Fibroblast of skin of left quadriceps (primary cell): Measurements from ENCODE around the gene RHBDF1.
A peak's percentile ranks its signal among the peaks of the same experiment; 100 is the strongest.
"Not testable (repeated sequence)": the region's sequence is repeated elsewhere in the genome, so short reads cannot be mapped to it uniquely, and the experiment has no call there.

Source experiments
- DNase-seq, 2 experiments: peaks; one replicate each; pipeline ENCODE4 v3.0.0-alpha.2; 2013; ENCODE audit warnings: low read depth in 2 of 2

Gene RHBDF1

DNA sequence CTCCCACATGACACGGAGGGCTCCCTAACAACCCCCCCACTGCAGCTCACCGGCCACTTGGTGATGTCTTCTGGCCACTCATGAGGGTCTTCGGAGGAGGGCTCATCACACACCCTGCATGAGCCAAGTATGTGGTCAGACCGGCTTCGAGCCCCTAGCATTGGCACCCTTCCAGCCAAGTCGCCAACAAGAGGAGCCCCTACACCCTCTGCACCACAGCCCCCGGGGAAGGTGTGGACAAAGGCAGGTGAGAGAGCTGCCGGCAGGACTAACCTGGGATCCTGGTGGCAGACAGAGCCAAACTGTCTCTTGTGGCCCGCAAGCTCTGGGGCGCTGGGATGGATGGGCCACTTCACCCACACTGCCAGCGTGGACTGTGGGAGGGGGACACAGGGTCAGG is 12.3 kb downstream of the RHBDF1 start:
- no peak for DNase-seq

DNA sequence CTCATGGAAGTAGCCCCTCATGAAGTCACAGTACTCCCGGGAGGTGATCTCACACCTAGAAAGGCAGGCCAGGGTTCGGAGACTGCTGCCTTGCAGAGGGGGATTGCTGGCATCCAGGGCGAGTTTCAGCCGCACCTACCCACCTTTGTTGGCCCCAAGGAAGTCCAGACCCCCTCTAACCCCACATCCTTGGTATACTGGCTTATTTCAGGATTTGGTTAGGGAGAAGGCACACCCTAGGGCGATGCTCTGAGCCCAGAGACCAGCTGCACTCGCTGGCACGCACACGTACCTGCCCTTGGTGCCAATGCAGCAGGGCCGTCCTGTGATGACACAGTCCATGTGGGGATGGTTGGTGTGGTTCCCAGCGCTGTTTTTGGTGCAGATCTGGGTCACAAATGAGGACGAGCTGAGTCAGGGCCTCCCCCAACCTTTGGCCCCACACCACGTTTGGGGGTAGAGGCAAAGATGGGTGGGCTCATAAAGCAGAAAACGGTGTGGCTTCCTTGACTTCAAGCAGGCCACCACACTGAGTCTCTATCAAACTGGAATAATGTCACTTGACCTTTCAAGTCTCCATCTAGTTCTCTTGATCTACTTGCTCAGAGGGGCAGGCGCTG is 12.9 kb downstream of the RHBDF1 start:
- no peak for DNase-seq

DNA sequence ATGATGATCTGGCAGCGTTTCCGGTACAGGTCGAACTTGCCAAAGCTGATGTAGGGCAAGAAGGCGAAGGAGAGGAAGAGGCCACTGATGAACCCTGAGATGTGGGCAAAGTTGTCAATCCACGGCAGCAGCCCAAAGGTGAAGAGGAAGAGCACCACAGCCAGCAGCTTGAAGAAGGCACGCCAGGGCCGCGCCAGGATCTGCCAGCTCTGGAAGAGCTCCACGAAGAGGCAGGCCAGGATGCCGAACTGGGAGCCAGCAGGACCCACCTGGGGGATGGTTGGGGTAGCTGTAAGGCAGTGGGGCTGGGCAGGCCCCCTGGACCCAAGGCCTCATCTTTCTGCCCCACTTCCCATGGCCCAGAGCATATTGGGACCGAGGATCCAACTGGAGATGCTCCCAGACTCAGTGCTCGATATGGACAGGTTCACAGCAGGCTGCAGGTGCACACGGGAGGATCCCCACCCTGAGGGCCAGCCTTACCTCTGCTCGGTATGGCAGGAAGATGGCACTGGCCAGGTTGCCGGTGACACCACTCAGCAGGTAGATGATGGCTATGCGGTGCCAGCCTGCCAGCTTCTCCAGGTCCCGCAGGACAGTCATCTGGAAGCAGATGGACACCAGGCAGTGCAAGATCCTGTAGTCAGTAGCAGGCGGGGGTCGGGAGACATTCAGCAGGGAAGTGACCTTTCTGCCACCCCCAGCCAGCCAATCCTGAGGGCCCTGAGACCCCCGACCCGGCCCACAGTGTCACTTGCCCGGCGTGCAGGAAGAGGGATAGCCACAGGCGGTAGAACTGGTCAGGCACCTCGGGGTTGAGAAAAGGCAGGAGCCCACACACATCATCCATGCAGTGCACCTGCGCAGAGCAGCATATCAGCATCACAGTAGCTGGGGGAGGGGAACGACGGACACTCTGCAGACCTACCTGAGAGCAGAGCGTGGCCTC is 13.7 kb downstream of the RHBDF1 start:
- no peak for DNase-seq

DNA sequence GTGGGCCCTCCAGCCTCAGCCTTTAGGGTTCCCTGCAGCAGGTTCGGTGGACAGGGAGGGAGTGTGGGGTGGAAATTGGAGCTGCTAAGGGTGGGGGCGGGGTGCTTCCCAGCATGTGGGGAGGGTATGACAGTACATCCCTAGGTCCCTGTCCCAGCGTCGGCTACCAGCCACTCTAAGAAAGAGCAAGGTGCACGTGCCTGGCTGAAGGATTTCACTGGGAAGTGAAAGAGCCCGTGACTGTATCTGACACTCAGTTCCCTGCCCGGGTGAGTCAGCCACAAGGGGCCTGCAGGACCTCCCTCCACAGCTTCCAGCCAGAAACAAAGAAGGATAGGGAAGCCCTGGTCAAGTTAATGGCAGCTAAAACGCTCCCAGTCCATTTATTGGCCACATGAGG is 14.7 kb downstream of the RHBDF1 start:
- DNase-seq: no peak

DNA sequence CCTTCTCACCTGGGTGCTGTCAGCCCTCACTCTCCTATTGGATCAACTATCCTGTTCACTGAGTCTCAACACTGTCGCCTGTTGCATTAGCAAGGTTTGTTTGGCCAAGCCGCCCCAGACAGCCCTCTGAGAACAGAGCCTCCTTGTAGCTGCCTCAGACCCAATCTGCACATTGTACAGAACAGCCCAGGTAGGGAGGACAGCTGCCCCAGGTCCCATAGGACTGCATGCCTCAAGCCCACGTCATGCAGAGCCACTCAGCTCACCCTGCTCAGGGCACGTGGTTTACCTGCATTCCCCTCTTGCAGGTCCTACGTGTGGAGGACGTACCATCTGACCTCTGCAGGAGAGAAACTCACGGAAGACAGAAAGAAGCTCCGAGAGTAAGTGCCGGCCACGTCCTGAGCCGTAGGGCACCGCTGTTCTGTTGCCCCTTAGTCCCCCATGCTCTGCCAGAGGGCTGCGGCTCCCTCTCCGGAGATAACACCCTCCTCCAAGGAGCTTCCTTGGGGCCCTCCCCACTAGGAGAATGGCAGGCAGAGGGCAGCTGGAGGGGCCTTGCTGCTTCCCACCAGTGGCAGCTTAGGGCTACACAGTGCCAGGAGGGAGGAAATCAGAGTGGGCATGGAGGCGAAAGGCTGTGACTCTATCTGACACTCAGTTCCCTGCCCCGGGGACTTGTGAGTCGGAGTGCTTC is 16.1 kb downstream of the RHBDF1 start:
- DNase-seq: no peak

DNA sequence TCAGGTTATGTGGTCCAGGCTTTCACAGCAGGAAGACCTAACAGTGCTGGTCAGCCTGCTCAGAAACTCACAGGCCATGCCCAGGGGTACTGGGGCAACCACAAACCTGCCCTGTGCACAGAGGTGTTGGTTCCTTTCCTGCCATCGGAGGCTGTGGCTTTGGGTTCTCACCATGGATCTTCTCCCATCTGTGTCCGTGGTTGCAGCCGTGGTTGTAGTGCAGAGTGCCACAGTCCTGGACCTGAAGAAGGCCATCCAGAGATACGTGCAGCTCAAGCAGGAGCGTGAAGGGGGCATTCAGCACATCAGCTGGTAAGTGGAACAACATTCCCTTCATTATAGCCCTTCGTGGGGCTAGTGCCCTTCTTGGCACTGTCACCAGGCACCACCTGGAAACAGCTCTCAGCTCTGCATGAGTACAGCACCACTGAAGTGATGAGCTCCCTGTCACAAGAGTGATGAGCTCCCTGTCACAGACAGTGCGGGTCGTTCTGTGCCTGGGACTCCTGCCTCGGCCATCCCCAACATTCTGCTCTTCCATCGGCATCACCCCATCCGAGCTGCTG is 16.8 kb downstream of the RHBDF1 start:
- no peak for DNase-seq

DNA sequence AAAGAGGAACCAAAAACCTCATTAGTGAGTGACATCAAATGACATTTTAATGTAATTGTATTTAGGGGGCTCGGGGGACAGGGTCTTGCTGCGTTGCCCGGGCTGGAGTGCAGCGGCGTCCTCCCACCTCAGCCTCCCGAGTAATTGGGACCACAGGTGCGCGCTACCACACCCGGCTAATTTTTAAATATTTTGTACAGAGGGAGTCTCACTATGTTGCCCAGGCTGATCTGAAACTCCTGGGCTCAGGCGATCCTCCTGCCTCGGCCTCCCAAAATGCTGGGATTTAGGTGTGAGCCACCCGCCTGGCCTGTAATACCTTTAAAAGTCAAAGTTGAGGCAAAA is 18.2 kb downstream of the RHBDF1 start:
- no peak for DNase-seq

DNA sequence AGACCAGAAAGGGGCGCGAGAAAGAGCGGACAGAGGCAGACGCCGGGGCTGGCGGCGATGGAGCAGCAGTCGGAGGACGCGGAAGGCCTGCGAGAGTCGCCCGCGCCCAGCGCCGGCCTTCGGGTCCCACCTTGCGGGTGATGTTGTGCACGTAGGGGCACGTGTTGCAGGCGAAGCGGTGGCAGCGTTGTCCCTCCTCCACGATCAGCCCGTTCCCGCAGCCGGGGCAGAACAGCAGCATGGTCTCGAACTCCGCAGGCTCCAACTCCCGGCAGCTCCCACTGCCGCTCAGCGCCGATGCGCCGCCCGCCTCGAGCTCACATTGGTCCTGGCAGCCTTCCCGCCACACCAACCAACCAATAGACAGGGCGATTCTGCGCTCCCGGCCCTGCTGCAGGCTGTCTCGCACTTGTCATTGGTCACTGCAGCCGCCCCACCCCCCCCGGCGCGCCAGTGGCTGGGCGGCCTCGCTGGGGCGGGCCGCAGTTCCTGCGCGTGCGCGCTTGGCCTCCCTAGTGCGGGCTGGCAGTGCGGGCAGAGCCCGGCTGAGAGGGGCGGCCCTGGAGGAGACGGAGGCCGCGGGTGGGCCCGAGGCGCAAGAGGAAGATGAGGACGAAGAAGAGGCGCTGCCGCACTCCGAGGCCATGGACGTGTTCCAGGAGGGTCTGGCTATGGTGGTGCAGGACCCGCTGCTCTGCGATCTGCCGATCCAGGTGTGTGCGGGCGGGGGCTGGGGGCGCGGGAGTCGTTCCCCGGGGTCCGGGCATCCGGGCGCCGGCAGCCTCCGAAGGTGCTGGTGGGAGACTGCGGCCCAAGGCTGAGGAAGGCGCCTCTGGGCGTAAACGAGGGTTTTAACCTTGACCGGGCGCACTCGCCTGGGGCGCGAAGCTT is 18.8 kb downstream of the RHBDF1 start, which contains the start of the genes POLR3K and SNRNP25:
Gene POLR3K, minus strand, starts transcription at position 263 of the 891 bp plus-strand sequence. Its CDS starts 22 bp downstream, at position 241.
Gene SNRNP25, plus strand, starts transcription at position 483 of the 891 bp plus-strand sequence. Its CDS starts 189 bp downstream, at position 672.
- peak; percentile 96 for DNase-seq

DNA sequence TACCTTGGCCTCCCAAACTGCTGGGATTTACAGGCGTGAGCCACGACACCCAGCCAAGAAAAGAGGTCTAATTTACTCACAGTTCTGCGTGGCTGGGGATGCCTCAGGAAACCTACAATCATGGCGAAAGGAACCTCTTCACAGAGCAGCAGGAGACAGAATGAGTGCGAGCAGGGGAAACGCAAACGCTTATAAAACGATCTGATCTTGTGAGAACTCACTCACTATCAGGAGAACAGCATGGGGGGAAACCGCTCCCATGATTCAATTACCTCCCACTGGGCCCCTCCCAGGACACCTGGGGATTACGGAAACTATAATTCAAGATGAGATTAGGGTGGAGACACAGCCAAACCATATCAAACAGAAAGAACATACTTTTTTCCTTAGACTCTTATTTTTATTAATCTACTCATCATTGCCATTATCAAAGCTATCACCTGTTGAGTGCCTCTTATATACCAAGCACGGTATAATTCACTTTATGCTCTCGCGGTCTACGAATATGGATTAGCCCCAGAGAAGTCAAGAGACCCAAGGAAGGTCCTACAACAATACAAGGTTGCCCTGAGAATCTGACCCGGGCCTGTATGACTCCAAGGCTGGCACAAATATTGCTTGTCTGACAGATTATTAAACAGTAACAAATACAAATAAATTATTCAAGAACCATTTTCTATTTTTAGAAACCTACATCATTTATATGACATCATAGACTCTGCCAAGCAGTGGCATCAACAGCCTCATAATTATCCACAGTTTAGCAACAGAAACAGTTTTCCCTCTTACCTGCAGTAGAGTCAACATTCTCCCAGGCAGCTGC is 21.5 kb downstream of the RHBDF1 start:
- no peak for DNase-seq

DNA sequence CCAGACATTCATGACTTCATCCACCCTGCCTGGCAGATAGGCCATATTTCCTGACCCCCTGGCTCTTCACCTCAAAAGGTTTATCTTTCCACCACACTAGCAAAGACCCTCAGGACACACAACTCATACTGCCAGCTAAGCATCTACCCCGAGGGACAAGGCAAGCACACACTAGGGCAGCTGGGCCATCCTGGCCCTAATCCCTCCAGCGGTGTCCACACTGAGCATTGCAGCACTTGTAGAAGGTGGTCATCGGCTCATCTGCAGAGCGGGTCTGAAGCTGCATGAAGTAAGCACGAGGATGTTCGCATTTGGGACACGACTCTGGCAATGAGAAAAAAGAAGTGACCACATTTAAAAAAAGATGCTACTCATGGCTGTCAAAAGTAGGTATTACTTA is 25.2 kb downstream of the RHBDF1 start:
- DNase-seq: no peak

DNA sequence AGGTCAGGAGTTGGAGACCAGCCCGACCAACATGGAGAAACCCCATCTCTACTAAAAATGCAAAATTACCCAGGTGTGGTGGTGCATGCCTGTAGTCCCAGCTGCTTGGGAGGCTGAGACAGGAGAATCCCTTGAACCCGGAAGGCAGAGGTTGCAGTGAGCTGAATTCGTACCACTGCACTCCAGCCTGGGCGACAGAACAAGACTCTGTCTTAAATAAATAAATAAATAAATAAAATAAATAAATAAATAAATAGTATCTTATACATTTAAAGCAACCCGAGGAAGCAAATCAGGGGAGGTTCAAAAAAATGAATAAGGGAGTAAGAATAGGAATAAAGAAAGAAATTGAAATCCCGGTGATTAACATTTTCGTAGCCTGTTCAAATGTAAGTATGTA is 25.9 kb downstream of the RHBDF1 start:
- not testable (repeated sequence) for DNase-seq

DNA sequence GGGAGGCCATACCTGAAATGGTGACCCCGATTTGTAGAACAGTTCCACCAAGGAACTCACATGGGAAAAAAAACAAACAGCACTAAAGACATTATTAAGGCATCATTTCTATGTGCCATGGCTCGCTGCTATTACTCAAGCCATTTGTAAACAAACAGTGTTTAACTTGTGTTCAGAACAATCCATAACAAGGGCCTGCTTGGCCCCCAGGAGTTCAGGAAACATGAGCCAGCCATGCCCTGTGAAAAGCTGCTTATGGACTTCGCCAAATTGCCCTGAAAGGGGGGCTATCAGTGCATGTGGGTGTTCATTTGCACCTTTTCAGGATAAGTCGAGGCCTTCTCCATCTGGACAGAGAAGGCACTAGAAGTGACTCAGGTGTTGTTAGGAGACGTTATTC is 27.0 kb downstream of the RHBDF1 start:
- DNase-seq: no peak

DNA sequence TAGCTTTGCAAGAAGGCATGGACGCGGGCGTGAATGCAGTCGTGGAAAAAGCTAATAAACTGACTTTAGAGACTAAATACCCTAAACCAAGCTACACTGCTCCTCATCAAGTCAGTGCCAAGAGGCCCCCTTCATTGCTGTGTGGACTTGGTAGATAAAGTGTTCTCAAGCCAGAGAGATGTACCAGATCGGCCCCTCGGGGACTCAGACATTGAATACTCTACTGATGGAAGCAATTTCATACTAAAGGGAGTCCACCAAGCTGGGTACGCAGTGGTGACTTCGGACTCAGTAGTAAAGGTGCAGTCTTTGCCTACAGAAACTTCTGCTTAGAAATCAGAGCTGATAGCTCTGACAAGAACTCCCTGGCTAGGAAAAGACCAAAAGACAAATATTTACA is 27.8 kb downstream of the RHBDF1 start:
- no peak for DNase-seq

DNA sequence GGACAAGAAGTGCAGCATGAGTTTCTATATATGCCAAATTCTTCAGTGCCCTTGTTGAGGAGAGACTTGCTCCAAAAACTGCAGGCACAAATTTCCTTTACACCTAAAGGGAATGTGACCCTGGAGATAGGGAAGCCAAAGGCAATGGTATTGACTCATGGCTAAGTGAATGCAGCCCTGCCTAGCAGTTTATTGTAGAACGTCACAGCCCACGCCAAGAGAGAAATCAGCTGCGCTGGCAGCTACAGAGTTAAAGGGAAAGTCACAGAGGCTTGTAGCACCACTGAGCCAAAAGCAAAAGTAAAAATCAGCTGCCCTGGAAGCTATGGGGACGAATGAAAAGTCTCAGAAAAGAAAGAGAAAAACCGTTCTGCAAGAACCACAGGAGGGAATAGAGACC is 29.1 kb downstream of the RHBDF1 start:
- no peak for DNase-seq

DNA sequence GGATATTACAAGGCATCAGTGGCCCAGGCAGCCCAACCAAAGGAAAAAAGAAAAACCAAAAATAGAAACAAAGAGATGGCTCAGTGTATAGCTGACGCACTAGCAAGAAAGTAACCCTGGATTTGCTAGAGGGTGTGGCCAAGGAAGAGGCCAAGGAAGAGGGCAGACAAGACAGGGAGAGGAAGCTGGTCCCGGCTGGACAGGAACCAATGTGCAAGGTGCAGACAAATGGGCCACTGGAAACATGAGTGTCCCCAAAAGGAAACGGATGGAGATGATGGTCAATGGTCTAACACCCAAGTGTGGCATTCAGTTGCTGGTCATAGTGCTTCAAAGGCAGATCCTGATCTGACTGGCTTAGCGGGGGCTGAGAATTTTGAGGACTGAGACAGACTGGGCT is 29.7 kb downstream of the RHBDF1 start:
- no peak for DNase-seq

DNA sequence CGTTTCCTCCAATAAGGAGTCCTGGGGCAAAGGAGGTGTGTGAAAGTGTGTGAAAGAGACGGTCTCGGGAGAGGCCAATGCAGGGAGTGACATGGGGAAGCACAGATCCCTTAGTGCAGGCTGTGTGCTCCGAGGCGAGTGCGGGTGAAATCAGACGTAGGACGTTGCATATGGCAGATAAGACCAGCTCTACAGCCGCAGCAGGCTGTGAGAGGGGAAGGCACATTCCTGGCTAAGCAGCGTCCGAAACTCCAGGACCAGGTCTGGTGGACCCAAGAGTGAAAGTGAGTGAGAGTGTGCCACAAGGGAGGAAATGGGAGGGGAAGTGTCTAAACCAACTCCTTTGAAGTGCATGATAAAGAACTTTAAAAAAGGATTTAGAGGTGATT is 30.4 kb downstream of the RHBDF1 start:
- no peak for DNase-seq

DNA sequence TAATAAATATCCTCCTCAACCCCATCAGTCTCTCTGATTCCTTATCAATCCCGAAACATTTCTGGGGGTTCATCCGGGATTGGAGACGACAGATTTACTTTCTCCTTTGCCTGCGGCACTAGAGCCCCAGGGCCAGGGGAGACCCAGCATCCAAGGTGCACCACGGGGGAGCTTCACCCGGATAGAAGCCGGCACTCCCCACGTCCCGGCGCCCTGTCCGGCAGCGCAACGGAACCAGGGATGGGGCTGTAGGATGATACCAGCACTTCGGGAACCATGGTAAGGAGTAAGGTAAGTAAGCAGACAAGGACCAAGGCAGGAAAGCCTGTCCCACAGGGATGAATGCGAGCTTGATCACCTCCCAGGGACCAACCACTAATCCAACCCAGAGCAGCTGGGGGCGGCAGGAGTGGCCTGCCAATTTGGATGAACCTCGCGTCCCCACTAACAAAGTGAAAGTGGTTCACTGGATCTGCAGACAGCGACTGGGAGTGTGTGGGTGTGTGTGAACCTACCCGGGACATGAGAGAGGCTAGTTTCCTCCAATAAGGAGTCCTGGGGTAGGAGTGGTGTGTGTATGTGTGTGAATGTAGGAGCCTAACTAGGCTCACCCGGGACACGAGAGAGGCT is 30.9 kb downstream of the RHBDF1 start:
- no peak for DNase-seq

DNA sequence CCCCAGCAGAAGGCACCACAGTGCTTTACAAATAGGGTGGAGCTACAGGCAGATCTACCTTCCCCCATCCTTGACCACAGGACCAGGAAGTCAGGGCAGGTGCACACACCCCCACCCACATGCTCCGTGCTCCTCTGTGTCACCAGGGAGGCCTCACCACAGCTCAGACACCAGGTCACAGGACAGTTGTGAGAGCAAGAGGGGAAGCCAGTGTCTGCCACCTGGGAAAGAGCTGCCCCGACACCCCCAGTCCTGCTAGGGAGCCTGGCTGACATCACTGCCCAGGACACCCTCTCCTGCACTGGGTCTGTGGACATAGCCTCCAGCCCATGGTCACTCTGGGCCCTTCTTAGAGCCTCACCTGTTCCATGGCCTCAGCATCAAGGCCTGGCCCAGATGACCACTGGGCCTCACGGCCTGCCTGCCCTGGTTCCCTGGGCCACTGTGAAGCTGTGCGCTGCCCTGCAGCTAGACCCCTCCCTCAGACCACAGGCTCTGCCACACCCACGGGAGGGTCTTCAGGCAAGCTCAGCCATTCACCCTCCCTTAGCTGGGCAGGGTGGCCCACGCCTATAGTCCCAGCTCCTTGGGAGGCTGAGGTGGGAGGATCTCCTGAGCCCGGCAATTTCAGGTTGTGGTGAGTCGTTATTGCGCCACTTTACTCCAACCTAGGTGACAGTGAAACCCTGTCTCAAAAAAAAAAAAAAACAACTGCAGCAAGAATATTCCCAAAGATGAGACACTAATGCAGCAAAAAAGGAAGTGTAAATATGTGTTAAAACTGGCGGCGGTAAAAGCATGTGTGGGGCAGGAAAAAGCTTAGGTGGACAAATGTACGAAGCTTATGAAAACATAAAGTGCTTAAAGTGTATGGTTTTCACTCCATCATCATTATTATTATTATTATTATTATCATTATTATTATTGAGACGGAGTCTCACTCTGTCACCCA is 33.2 kb downstream of the RHBDF1 start:
- DNase-seq: no peak

DNA sequence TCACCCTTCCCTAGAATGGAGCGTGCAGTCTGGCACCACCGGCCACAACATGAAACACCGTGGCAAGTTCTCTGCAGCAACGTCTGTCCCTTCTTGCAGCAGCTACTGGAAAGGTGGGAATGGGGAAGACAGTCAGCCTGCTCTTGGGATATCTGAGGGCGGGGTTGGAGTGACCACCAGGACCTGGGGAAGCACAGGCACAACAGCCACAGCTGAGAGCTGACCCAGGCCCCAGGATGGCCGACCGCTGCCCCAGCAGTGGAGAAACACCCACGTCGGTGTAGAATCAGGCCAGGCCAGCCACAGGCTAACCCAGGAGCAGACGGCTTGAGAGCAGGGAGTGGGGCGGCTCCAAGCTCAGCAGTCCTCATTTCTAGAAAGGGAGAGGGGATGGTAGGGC is 34.2 kb downstream of the RHBDF1 start:
- DNase-seq: not testable (repeated sequence)
